ENCODE data around the gene ACSF3.

ACSF3 gene

GRCh38 chr16:89140401-89140800 is 46.7 kb downstream of the ACSF3 start:
- no peak for TF ChIP-seq CTCF (IDR thresholded peaks at IDR 0.05; ENCODE audit: low read depth, low read length)
- no peak overlapping the region for H3K4me3 ChIP-seq (ENCODE audit: low read depth, low read length)

GRCh38 chr16:89140981-89141883 is 47.6 kb downstream of the ACSF3 start:
- no peak overlapping the region for H3K4me3 ChIP-seq (ENCODE audit: low read depth, low read length)
- no peak for TF ChIP-seq CTCF (IDR thresholded peaks at IDR 0.05; ENCODE audit: low read depth, low read length)

GRCh38 chr16:89141884-89142267 is 48.2 kb downstream of the ACSF3 start:
- no peak overlapping the region for H3K4me3 ChIP-seq (ENCODE audit: low read depth, low read length)
- TF ChIP-seq CTCF (IDR thresholded peaks at IDR 0.05; ENCODE audit: low read depth, low read length): no peak

- TF ChIP-seq CTCF (IDR thresholded peaks at IDR 0.05; ENCODE audit: low read depth, low read length): no peak
- H3K4me3 ChIP-seq (ENCODE audit: low read depth, low read length): no peak overlapping the region
Measured at GRCh38 chr16:89142474-89143195, 49.0 kb downstream of the ACSF3 start.

GRCh38 chr16:89143201-89143741 is 49.6 kb downstream of the ACSF3 start:
- no peak for TF ChIP-seq CTCF (IDR thresholded peaks at IDR 0.05; ENCODE audit: low read depth, low read length)
- no peak overlapping the region for H3K4me3 ChIP-seq (ENCODE audit: low read depth, low read length)

GRCh38 chr16:89143911-89144675 is 50.4 kb downstream of the ACSF3 start:
- no peak for TF ChIP-seq CTCF (IDR thresholded peaks at IDR 0.05; ENCODE audit: low read depth, low read length)
- H3K4me3 ChIP-seq (ENCODE audit: low read depth, low read length): no peak overlapping the region
